Measurements from ENCODE around the gene VWA2.

Gene VWA2

DNA sequence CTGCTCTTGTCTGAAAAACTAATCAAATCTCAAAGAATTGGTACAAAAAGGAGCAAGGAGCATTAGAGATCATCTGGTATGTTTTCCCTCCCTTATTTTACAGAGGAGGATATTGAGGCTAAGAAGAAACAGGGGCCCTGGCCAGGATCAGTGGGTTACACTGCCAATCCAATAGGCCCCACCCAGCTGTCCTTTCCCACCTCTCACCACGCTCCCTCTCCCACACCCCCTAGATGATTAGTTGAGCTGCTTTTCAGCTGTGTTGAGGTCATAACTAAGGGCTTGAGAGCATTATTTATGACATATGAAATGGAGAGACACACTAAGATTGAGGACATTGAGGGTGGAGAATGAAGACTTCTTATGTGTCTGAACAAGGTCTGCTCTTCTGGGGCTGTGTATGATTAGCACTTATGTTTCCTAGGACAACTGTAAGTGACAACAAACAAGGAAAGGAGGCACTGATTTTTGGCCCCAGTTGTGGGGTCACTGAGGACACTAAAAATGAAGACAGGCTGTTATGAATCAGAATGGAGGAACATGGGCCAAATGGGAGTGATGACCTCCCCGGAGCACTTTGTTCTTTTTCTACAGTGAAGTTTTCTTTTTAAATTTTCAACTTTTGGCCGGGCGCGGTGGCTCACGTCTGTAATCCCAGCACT lies 26.5 kb downstream of the VWA2 start:
- peak overlapping the region; percentile 69 for H3K27ac ChIP-seq
- TF ChIP-seq, protein P1, sequence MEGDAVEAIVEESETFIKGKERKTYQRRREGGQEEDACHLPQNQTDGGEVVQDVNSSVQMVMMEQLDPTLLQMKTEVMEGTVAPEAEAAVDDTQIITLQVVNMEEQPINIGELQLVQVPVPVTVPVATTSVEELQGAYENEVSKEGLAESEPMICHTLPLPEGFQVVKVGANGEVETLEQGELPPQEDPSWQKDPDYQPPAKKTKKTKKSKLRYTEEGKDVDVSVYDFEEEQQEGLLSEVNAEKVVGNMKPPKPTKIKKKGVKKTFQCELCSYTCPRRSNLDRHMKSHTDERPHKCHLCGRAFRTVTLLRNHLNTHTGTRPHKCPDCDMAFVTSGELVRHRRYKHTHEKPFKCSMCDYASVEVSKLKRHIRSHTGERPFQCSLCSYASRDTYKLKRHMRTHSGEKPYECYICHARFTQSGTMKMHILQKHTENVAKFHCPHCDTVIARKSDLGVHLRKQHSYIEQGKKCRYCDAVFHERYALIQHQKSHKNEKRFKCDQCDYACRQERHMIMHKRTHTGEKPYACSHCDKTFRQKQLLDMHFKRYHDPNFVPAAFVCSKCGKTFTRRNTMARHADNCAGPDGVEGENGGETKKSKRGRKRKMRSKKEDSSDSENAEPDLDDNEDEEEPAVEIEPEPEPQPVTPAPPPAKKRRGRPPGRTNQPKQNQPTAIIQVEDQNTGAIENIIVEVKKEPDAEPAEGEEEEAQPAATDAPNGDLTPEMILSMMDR (conservative IDR thresholded peaks at IDR 0.05; ENCODE audit: low read depth): no peak
- DNase-seq (ENCODE audit: low spot score): no peak
- ChIA-PET CTCF (no interaction called here), POLR2A (ENCODE audit: low non-redundant PET) (no interaction called here)

DNA sequence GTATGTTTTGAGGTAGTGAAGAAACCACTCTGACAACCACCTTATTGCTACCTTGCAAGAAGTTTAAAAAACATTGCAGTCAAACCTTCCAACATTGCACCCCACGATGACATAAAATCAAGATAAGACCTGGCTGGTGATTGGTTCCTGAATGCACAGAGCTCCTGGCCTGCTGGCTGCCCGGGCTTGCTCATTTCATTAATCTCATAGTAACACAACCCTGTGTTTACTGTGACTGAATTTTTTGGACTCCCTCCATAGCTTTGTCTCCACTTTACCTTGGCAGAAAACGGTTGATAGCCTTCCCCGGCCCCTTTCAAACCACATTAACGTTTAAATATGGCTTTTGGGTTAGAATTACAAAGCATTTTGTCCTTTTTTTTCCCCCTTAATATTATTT lies 27.5 kb downstream of the VWA2 start:
- TF ChIP-seq, protein P1 (conservative IDR thresholded peaks at IDR 0.05; ENCODE audit: low read depth): no peak
- POLR2A ChIA-PET (ENCODE audit: low non-redundant PET): interaction anchor here (0.7 kb wide), 1 partner anchor 100 kb away, joined by 4 read pairs; no protein-coding TSS in a partner anchor
- H3K27ac ChIP-seq: peak overlapping the region; percentile 69; the same call in 1 of the 2 replicates
- CTCF ChIA-PET: interaction anchor here (1.1 kb wide), 1 partner anchor 12 kb away, joined by 4 read pairs; no protein-coding TSS in a partner anchor
- DNase-seq (ENCODE audit: low spot score): peak; percentile 86

DNA sequence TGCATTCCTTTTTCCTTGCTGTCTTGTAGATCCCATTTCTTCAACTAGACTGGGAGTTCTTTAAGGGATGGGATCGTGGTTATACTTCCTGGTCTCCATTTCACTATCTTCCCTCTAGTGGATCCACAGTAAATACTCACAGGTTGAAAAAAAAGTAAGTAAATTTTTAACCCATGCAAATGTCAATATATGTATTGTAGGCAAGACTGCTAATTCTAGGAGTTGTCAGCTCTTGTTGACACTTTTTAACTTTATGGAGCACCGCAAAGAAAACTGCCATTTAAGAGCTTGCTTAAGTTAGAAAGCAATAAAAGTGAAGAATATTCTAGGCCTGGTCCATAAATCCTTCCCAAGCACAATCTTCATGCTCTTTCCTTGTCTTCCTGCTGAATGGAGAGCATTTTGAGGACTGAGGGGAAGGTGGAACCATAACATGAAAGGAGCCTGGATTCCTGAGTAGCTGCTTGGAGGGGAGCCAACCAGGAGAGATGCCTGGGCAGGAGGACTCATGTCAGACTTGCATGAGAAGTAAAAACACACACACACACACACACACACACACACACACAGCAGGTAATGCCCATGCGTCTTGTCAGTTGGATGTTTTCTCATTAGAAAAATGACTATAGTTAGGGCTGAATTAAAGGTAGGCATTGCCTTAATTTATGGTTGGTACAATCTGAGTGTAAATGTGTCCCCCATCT lies 32.2 kb downstream of the VWA2 start:
- POLR2A ChIA-PET (ENCODE audit: low non-redundant PET): no interaction called here
- CTCF ChIA-PET: interaction anchor here (0.6 to 1.3 kb wide), 8 partner anchors 10 to 481 kb away, joined by 3 to 7 read pairs (median 3); partner anchors contain the start of gene VWA2
- TF ChIP-seq, protein P1 (conservative IDR thresholded peaks at IDR 0.05; ENCODE audit: low read depth): no peak
- DNase-seq (ENCODE audit: low spot score): peak; percentile 36
- peak overlapping the region; percentile 75 for H3K27ac ChIP-seq

DNA sequence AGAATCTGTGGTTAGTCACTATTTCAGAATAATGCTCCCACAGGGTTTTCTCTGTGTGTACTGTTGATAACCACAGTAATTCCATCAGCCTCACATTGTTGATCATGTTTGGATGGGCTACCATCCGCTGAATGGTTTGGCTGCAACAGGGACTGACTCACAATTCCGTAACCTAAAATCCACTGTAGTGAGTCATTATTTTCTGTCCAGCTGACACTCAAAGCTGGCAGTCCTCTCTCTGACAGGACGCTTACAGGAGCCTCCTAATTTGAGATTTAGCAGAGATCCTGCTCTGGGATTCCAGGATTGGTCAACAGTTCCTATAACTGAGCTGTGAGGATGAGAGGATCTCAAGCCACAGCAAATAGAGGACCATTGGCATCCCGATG lies 32.7 kb downstream of the VWA2 start:
- ChIA-PET POLR2A (ENCODE audit: low non-redundant PET) (no interaction called here), CTCF (interaction anchor here (0.6 to 1.3 kb wide), 6 partner anchors 9 to 413 kb away, joined by 3 to 7 read pairs (median 4); partner anchors contain the start of gene VWA2)
- TF ChIP-seq, protein P1 (conservative IDR thresholded peaks at IDR 0.05; ENCODE audit: low read depth): no peak
- peak overlapping the region; percentile 75 for H3K27ac ChIP-seq
- DNase-seq (ENCODE audit: low spot score): peak; percentile 94

DNA sequence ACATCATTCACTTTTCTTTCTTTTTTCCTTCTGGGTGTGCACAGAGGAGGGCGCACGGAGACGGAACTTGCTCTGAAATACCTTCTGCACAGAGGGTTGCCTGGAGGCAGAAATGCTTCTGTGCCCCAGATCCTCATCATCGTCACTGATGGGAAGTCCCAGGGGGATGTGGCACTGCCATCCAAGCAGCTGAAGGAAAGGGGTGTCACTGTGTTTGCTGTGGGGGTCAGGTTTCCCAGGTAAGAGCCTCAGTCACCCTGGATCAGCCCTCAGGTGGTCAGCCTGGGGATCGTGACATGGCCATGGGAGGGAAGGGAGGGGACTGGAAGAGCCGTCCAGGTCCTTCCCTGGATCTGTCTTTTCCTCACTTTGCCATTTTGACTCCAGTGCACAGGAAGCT lies 33.6 kb downstream of the VWA2 start:
- POLR2A ChIA-PET (ENCODE audit: low non-redundant PET): no interaction called here
- TF ChIP-seq, protein P1 (conservative IDR thresholded peaks at IDR 0.05; ENCODE audit: low read depth): no peak
- no peak overlapping the region for H3K27ac ChIP-seq
- CTCF ChIA-PET: no interaction called here
- DNase-seq (ENCODE audit: low spot score): no peak

DNA sequence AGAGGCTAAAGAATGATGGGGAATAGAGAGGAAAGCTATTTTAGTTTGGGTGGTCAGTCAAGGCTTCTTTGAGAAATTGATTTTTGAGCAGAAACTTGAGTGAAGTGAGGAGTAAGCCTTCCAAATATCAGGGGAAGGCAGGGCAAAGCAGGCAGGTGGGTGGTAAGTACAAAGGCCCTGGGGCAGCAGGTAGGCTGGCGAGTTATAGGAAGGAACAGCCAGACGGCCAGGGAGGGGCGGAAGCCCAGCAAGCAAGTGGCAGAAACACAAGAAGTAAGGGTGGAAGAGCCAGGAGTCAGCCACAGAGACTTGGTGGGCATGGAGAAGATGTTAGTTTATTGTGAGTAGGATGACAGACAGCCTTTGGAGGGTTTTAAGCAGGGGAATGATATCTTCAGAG lies 34.9 kb downstream of the VWA2 start:
- TF ChIP-seq, protein P1 (conservative IDR thresholded peaks at IDR 0.05; ENCODE audit: low read depth): no peak
- ChIA-PET CTCF (interaction anchor here (0.6 kb wide), 1 partner anchor 22 kb away, joined by 3 read pairs; no protein-coding TSS in a partner anchor), POLR2A (ENCODE audit: low non-redundant PET) (no interaction called here)
- no peak overlapping the region for H3K27ac ChIP-seq
- DNase-seq (ENCODE audit: low spot score): no peak

Measured in RWPE1 (cell line).